Trophoblast cell (in vitro differentiated cells and primary cell): ENCODE results near the gene SNX1.

Source experiments
- DNase-seq, 2 donors: peaks; one replicate each; pipeline ENCODE4 v3.0.0-alpha.2; 2016
- H2AFZ ChIP-seq: 2 replicates; pipeline ENCODE4 v1.6.1; 2013; ENCODE audit warnings: low read length, moderate library complexity, mild to moderate bottlenecking; ENCODE audit not compliant: insufficient read depth, poor library complexity
- H2AK5ac ChIP-seq: 2 replicates; pipeline ENCODE4 v1.6.1; 2013; ENCODE audit warnings: mild to moderate bottlenecking, low read length
- H2BK120ac ChIP-seq: 2 replicates; pipeline ENCODE4 v1.6.1; 2013; ENCODE audit warnings: low read length, mild to moderate bottlenecking, moderate library complexity; ENCODE audit not compliant: insufficient read depth, poor library complexity
- H2BK12ac ChIP-seq: 2 replicates; pipeline ENCODE4 v1.6.1; 2013; ENCODE audit warnings: mild to moderate bottlenecking, low read length, moderate library complexity
- H2BK5ac ChIP-seq: 2 replicates; pipeline ENCODE4 v1.6.1; 2013; ENCODE audit warnings: low read length, low read depth, moderate library complexity, mild to moderate bottlenecking; ENCODE audit not compliant: poor library complexity
- H3K14ac ChIP-seq: 2 replicates; pipeline ENCODE4 v1.6.1; 2013; ENCODE audit warnings: mild to moderate bottlenecking, low read length
- H3K18ac ChIP-seq: 2 replicates; pipeline ENCODE4 v1.6.1; 2013; ENCODE audit warnings: mild to moderate bottlenecking, low read length
- H3K23ac ChIP-seq: 2 replicates; pipeline ENCODE4 v1.6.1; 2013; ENCODE audit warnings: low read length
- H3K27ac ChIP-seq: 2 replicates; pipeline ENCODE4 v1.5.1; 2013; ENCODE audit warnings: low read depth, mild to moderate bottlenecking, inconsistent platforms, low read length, moderate library complexity
- H3K27me3 ChIP-seq: 2 replicates; pipeline ENCODE4 v1.6.1; 2013; ENCODE audit warnings: inconsistent platforms, mild to moderate bottlenecking, low read length, moderate library complexity; ENCODE audit not compliant: insufficient read depth
- H3K36me3 ChIP-seq, 2 experiments: 1 replicate in 1 of 2; 2 replicates in 1 of 2; pipeline ENCODE4 v1.6.1; 2013; ENCODE audit warnings: low read length in 2 of 2, mild to moderate bottlenecking in 2 of 2, moderate library complexity in 1 of 2; ENCODE audit not compliant: insufficient read depth in 2 of 2, control insufficient read depth in 1 of 2
- H3K4ac ChIP-seq: 2 replicates; pipeline ENCODE4 v1.6.1; 2013; ENCODE audit warnings: low read depth, mild to moderate bottlenecking, low read length, moderate library complexity
- H3K4me1 ChIP-seq, 2 experiments: 1 replicate in 1 of 2; 2 replicates in 1 of 2; pipeline ENCODE4 v1.6.1; 2013; ENCODE audit warnings: low read length in 2 of 2, mild to moderate bottlenecking in 2 of 2, moderate library complexity in 1 of 2; ENCODE audit not compliant: insufficient read depth in 2 of 2, control insufficient read depth in 1 of 2
- H3K4me2 ChIP-seq: 2 replicates; pipeline ENCODE4 v1.6.1; 2013; ENCODE audit warnings: inconsistent platforms, mild to moderate bottlenecking, low read length, moderate library complexity
- H3K4me3 ChIP-seq: 2 replicates; pipeline ENCODE4 v1.5.1; 2013; ENCODE audit warnings: mild to moderate bottlenecking, low read depth, low read length, inconsistent platforms
- H3K79me1 ChIP-seq: one replicate; pipeline ENCODE4 v1.6.1; 2013; ENCODE audit warnings: low read length
- H3K79me2 ChIP-seq: 2 replicates; pipeline ENCODE4 v1.6.1; 2013; ENCODE audit warnings: low read length, mild to moderate bottlenecking; ENCODE audit not compliant: control insufficient read depth, insufficient read depth, poor library complexity
- H3K9ac ChIP-seq: 2 replicates; pipeline ENCODE4 v1.6.1; 2013; ENCODE audit warnings: mild to moderate bottlenecking, low read length
- H3K9me3 ChIP-seq: 2 replicates; pipeline ENCODE4 v1.6.1; 2013; ENCODE audit warnings: low read depth, mild to moderate bottlenecking, control low read depth, inconsistent platforms, low read length; ENCODE audit not compliant: insufficient read depth
- H4K12ac ChIP-seq: 2 replicates; pipeline ENCODE4 v1.6.1; 2013; ENCODE audit warnings: low read depth, mild to moderate bottlenecking, low read length, moderate library complexity
- H4K8ac ChIP-seq: 2 replicates; pipeline ENCODE4 v1.6.1; 2013; ENCODE audit warnings: low read depth, mild to moderate bottlenecking, low read length, moderate library complexity
- H4K91ac ChIP-seq: one replicate; pipeline ENCODE4 v1.6.1; 2013; ENCODE audit warnings: low read depth, mild to moderate bottlenecking, low read length, moderate library complexity
- WGBS: extraction: QIAGEN DNeasy Blood & Tissue Kit; methylation state at CpG from one replicate; pipeline ENCODE4 v1.1.7; 2013; ENCODE audit warnings: missing lambda C conversion rate; ENCODE audit not compliant: insufficient read length, insufficient coverage; ENCODE audit errors: extremely low coverage; 5-methylcytosine and 5-hydroxymethylcytosine counted together

The SNX1 gene

GRCh38 chr15:64155802-64156651 lies 60.2 kb downstream of the SNX1 start:
- Histone ChIP-seq H3K27me3 (peaks cover 16% of the 10 kb centered on the region), H3K36me3 (peaks cover 52 to 53% of the 10 kb centered on the region in 2 experiments), H3K9ac (no peak overlapping the region), H3K18ac (no peak overlapping the region), H4K12ac (no peak overlapping the region), H3K14ac (no peak overlapping the region), H3K4me1 (peaks cover 4 to 13% of the 10 kb centered on the region in 2 experiments), H4K91ac (no peak overlapping the region), H3K79me2 (no peaks in the 10 kb centered on the region), H3K9me3 (no peaks in the 10 kb centered on the region), H3K27ac (no peak overlapping the region), H3K4me2 (no peak overlapping the region), H2BK5ac (no peak overlapping the region), H3K23ac (no peak overlapping the region), H2BK120ac (no peak overlapping the region), H2AFZ (no peak overlapping the region), H4K8ac (no peak overlapping the region), H3K79me1 (peaks cover 2% of the 10 kb centered on the region), H3K4ac (no peak overlapping the region), H2BK12ac (no peak overlapping the region), H2AK5ac (no peak overlapping the region), H3K4me3 (no peak overlapping the region)
- no CpG with 5 or more reads among the region's 15 CpGs for WGBS
- no peak for DNase-seq

DNA sequence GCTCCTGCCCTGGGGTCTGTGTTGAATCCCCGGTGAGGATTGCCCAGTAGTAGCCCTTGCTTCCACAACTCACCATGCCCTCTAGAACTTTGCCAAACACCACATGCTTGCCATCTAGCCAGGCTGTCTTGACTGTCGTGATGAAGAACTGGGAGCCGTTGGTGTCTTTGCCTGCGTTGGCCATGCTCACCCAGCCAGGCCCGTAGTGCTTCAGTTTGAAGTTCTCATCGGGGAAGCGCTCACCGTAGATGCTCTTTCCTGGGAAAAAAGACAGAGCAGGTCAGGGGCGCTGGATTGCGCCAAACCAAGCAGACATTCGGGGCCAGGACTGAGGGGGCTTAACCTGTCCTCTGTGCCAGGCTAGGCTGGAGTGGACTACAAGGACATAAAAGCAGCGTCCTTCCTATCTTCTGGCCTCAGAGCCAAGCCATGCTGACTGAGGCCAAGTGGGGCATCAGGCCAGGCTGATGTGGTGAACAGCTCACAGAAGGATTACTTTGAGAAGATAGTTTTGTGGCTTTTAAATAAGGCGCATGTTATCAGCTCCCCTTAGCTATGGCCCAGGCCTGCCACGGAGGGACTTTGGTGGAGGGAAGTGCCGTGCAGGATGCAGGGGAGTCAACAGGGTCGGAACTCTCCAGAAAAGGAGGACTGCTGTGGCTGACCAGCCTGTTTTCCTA lies 61.0 kb downstream of the SNX1 start:
- H3K27me3 ChIP-seq = peaks cover 13% of the 10 kb centered on the region
- peaks cover 5 to 9% of the 10 kb centered on the region in 2 experiments for H3K4me1 ChIP-seq
- H4K8ac ChIP-seq = no peak overlapping the region
- no peak overlapping the region for H3K4me3 ChIP-seq
- no peak overlapping the region for H2BK12ac ChIP-seq
- no peaks in the 10 kb centered on the region for H3K79me1 ChIP-seq
- H3K79me2 ChIP-seq = peaks cover 2% of the 10 kb centered on the region
- H3K27ac ChIP-seq = peak overlapping the region; percentile 8
- H2AK5ac ChIP-seq = no peak overlapping the region
- H4K91ac ChIP-seq = no peak overlapping the region
- no peak overlapping the region for H3K4me2 ChIP-seq
- no peak overlapping the region for H3K18ac ChIP-seq
- no peak overlapping the region for H4K12ac ChIP-seq
- H2AFZ ChIP-seq = no peak overlapping the region
- peaks cover 56 to 58% of the 10 kb centered on the region in 2 experiments for H3K36me3 ChIP-seq
- WGBS = no CpG with 5 or more reads among the region's 16 CpGs
- no peak overlapping the region for H3K4ac ChIP-seq
- DNase-seq = no peak
- H3K9me3 ChIP-seq = no peaks in the 10 kb centered on the region
- H3K23ac ChIP-seq = no peak overlapping the region
- no peak overlapping the region for H3K14ac ChIP-seq
- no peak overlapping the region for H2BK5ac ChIP-seq
- H3K9ac ChIP-seq = no peak overlapping the region
- H2BK120ac ChIP-seq = no peak overlapping the region

DNA sequence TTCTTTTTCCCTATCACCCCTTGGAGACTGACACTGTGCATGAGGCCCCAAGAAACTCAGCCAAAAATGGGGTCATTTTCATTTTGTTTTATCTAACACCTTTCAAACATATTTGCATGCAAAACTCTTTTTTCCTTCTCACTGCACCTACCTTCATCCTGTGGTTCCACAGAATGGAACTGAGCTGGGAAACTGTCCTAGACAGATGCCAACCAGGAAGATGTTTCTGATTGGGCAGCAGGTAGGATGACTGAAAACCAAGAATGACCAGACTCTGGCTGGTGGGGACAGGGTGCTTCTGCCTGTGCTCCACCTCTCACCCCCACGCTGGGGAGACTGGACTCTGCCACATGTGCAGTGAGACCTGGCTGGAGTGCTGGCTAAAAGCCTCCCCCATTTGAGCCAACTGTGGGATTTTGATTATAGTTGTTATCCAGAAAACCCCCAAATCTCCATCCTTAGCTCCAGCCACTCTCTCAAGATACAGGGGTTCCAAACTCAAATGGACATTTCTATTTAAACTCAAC lies 61.9 kb downstream of the SNX1 start:
- Histone ChIP-seq H4K91ac (no peak overlapping the region), H3K79me1 (peaks cover 2% of the 10 kb centered on the region), H4K8ac (no peak overlapping the region), H3K9ac (no peak overlapping the region), H4K12ac (no peak overlapping the region), H3K27me3 (peaks cover 4% of the 10 kb centered on the region), H3K18ac (no peak overlapping the region), H3K27ac (no peak overlapping the region), H2BK120ac (no peak overlapping the region), H3K4ac (no peak overlapping the region), H2BK12ac (no peak overlapping the region), H3K79me2 (peaks cover 4% of the 10 kb centered on the region), H3K36me3 (peaks cover 56 to 59% of the 10 kb centered on the region in 2 experiments), H2AK5ac (no peak overlapping the region), H3K4me3 (no peak overlapping the region), H2BK5ac (no peak overlapping the region), H3K23ac (no peak overlapping the region), H3K14ac (no peak overlapping the region), H3K4me1 (peaks cover 3 to 5% of the 10 kb centered on the region in 2 experiments), H3K4me2 (no peak overlapping the region), H3K9me3 (no peaks in the 10 kb centered on the region), H2AFZ (no peak overlapping the region)
- WGBS = no CpG with 5 or more reads among the region's 1 CpG
- no peak for DNase-seq

GRCh38 chr15:64158363-64159134 lies 62.8 kb downstream of the SNX1 start:
- Histone ChIP-seq H3K36me3 (peaks cover 56 to 59% of the 10 kb centered on the region in 2 experiments), H3K79me2 (peaks cover 6% of the 10 kb centered on the region), H3K9ac (no peak overlapping the region), H2BK12ac (no peak overlapping the region), H2BK120ac (no peak overlapping the region), H2BK5ac (no peak overlapping the region), H3K9me3 (no peaks in the 10 kb centered on the region), H3K18ac (no peak overlapping the region), H4K12ac (no peak overlapping the region), H3K4me1 (peaks cover 3 to 5% of the 10 kb centered on the region in 2 experiments), H3K4me2 (no peak overlapping the region), H3K27ac (no peak overlapping the region), H2AFZ (no peak overlapping the region), H3K23ac (no peak overlapping the region), H4K91ac (no peak overlapping the region), H4K8ac (no peak overlapping the region), H3K79me1 (peaks cover 5% of the 10 kb centered on the region), H3K27me3 (no peaks in the 10 kb centered on the region), H2AK5ac (no peak overlapping the region), H3K4me3 (no peak overlapping the region), H3K14ac (no peak overlapping the region), H3K4ac (no peak overlapping the region)
- WGBS = no CpG with 5 or more reads among the region's 11 CpGs
- DNase-seq = no peak
